Thyroid gland (tissue), 4 donors: Measurements from ENCODE around the gene SERPINB13. TPM values are rescaled to one million over a fixed set of nuclear protein-coding genes. Genes with fewer than 3 reads are reported as not detected.
"Not testable (repeated sequence)": the region's sequence is repeated elsewhere in the genome, so short reads cannot be mapped to it uniquely, and the experiment has no call there.

ENCODE experiments used
- DNase-seq, 2 donors: peaks; one replicate each; pipeline ENCODE4 v3.0.0-alpha.2; 2019
- H3K27ac ChIP-seq, 3 donors: fragments of 200-600 bp; sonication (generic); 1 replicate in 2 of 3; 2 replicates in 1 of 3; pipeline ENCODE4 v1.5.1; 2016 to 2019; ENCODE audit warnings: mild to moderate bottlenecking in 1 of 3, moderate library complexity in 1 of 3
- H3K27me3 ChIP-seq: fragments of 200-600 bp; sonication (generic); one replicate; pipeline ENCODE4 v1.5.1; 2019
- H3K36me3 ChIP-seq, 2 donors: fragments of 200-600 bp; sonication (generic); one replicate each; pipeline ENCODE4 v1.5.1; 2016 to 2019
- H3K4me1 ChIP-seq, 2 donors: fragments of 200-600 bp; sonication (generic); one replicate each; pipeline ENCODE4 v1.5.1; 2017 to 2019
- H3K4me3 ChIP-seq, 3 donors: fragments of 200-600 bp; sonication (generic); replicated peaks in 1 of 3; 1 replicate in 2 of 3; 2 replicates in 1 of 3; pipeline ENCODE4 v1.5.1; 2016; ENCODE audit warnings: mild to moderate bottlenecking in 1 of 3
- H3K9me3 ChIP-seq: fragments of 200-600 bp; sonication (generic); one replicate; pipeline ENCODE4 v1.5.1; 2017
- POLR2A ChIP-seq, 2 donors: fragments of 450-650 bp; IDR thresholded peaks; one replicate each; pipeline ENCODE4 v1.6.1; 2017; ENCODE audit warnings: antibody characterized with exemption in 2 of 2, mild to moderate bottlenecking in 2 of 2, moderate library complexity in 1 of 2
- WGBS, 2 donors: methylation state at CpG; one replicate each; pipeline ENCODE4 v1.1.5; 2017; 5-methylcytosine and 5-hydroxymethylcytosine counted together
- intact Hi-C: fragments of 100-400 bp; cut with DNase I; formaldehyde crosslinking; loops from one replicate; pipeline ENCODE4 v1.15.1; 2023
- total RNA-seq, 4 donors: library from RNA; depleted of rRNA; stranded (reverse); fragments of >200 nt; gene quantifications; one replicate each; pipeline ENCODE4 v1.2.3, GENCODE V29; 2016
- TF ChIP-seq, protein P1 (sequence below), 6 experiments: fragments of 200-600 bp in 3 of 6; fragments of 450-650 bp in 3 of 6; sonication (generic) in 3 of 6; IDR thresholded peaks; one replicate each; pipeline ENCODE4 v1.5.1; 2016 to 2019; ENCODE audit warnings: antibody characterized with exemption in 6 of 6, mild to moderate bottlenecking in 2 of 6, inconsistent platforms in 1 of 6, moderate library complexity in 1 of 6

The SERPINB13 gene
- total RNA-seq, 4 donors from 2014 or later, result not detected

GRCh38 chr18:63624863-63625262 is 37.7 kb downstream of the SERPINB13 start:
- no peak overlapping the region for H3K4me3 ChIP-seq
- no peak for DNase-seq
- 82 to 91% methylated on average over 2 to 3 of the region's 3 CpGs for WGBS, 2 donors
- no peak overlapping the region for H3K27ac ChIP-seq
- TF ChIP-seq POLR2A (IDR thresholded peaks at IDR 0.05), result no peak
- TF ChIP-seq, protein P1, sequence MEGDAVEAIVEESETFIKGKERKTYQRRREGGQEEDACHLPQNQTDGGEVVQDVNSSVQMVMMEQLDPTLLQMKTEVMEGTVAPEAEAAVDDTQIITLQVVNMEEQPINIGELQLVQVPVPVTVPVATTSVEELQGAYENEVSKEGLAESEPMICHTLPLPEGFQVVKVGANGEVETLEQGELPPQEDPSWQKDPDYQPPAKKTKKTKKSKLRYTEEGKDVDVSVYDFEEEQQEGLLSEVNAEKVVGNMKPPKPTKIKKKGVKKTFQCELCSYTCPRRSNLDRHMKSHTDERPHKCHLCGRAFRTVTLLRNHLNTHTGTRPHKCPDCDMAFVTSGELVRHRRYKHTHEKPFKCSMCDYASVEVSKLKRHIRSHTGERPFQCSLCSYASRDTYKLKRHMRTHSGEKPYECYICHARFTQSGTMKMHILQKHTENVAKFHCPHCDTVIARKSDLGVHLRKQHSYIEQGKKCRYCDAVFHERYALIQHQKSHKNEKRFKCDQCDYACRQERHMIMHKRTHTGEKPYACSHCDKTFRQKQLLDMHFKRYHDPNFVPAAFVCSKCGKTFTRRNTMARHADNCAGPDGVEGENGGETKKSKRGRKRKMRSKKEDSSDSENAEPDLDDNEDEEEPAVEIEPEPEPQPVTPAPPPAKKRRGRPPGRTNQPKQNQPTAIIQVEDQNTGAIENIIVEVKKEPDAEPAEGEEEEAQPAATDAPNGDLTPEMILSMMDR (IDR thresholded peaks at IDR 0.05), result no peak
- H3K4me1 ChIP-seq, result no peaks in the 10 kb centered on the region
- no peaks in the 10 kb centered on the region for H3K36me3 ChIP-seq
- H3K27me3 ChIP-seq, result no peaks in the 10 kb centered on the region
- intact Hi-C loops, result no loop called here
- H3K9me3 ChIP-seq, result no peaks in the 10 kb centered on the region

- Histone ChIP-seq H3K4me1 (no peaks in the 10 kb centered on the region), H3K36me3 (no peaks in the 10 kb centered on the region), H3K27me3 (no peaks in the 10 kb centered on the region), H3K4me3 (no peak overlapping the region), H3K9me3 (no peaks in the 10 kb centered on the region), H3K27ac (no peak overlapping the region)
- DNase-seq, result no peak
- WGBS, 2 donors, result 72 to 79% methylated on average over 4 of the region's 4 CpGs
- TF ChIP-seq, protein P1 (IDR thresholded peaks at IDR 0.05), result no peak
- TF ChIP-seq POLR2A (IDR thresholded peaks at IDR 0.05), result no peak
- intact Hi-C loops, result no loop called here
Measured at GRCh38 chr18:63626431-63626830, 39.3 kb downstream of the SERPINB13 start.

DNA sequence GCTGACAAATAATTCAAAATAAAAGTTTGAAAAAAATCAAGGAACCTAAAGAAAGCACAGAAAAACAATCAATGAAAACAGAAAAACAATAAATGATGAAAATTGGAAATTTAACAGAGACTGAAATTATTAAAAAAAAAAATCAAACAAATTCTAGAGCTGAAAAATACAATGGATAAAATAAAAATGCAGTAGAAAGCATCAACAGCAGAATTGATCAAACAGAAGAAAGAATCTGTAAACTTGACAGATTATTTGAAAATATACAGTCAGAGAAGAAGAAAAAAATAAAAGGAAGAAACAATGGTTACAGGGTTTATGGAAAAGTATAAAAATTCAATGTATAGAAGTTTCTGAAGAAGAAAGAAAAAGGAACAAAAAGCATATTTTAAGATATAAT is 40.7 kb downstream of the SERPINB13 start:
- H3K27me3 ChIP-seq, result no peaks in the 10 kb centered on the region
- no peaks in the 10 kb centered on the region for H3K4me1 ChIP-seq
- TF ChIP-seq, protein P1 (IDR thresholded peaks at IDR 0.05), result no peak
- TF ChIP-seq POLR2A (IDR thresholded peaks at IDR 0.05), result no peak
- no peaks in the 10 kb centered on the region for H3K9me3 ChIP-seq
- H3K27ac ChIP-seq, result no peak overlapping the region
- H3K4me3 ChIP-seq, result no peak overlapping the region
- no peaks in the 10 kb centered on the region for H3K36me3 ChIP-seq
- intact Hi-C loops, result no loop called here
- DNase-seq, result no peak

GRCh38 chr18:63637703-63638102 is 50.6 kb downstream of the SERPINB13 start:
- Histone ChIP-seq H3K4me3 (no peak overlapping the region), H3K36me3 (no peaks in the 10 kb centered on the region), H3K27me3 (no peaks in the 10 kb centered on the region), H3K9me3 (no peaks in the 10 kb centered on the region), H3K4me1 (no peaks in the 10 kb centered on the region), H3K27ac (no peak overlapping the region)
- intact Hi-C loops, result no loop called here
- no peak for TF ChIP-seq POLR2A (IDR thresholded peaks at IDR 0.05)
- TF ChIP-seq, protein P1 (IDR thresholded peaks at IDR 0.05), result no peak
- WGBS, 2 donors, result 83 to 88% methylated on average over 6 of the region's 6 CpGs
- no peak for DNase-seq

GRCh38 chr18:63641157-63641680 is 54.1 kb downstream of the SERPINB13 start:
- H3K27ac ChIP-seq, H3K9me3 ChIP-seq, H3K4me1 ChIP-seq, DNase-seq, intact Hi-C loops, H3K27me3 ChIP-seq, H3K36me3 ChIP-seq, H3K4me3 ChIP-seq: not testable (repeated sequence)
- WGBS, 2 donors, result 91 to 95% methylated on average over 4 of the region's 4 CpGs

- H3K4me3 ChIP-seq, intact Hi-C loops, DNase-seq, H3K36me3 ChIP-seq, H3K9me3 ChIP-seq, H3K4me1 ChIP-seq, H3K27ac ChIP-seq, H3K27me3 ChIP-seq: not testable (repeated sequence)
- 94 to 97% methylated on average over 4 of the region's 4 CpGs for WGBS, 2 donors
Measured at GRCh38 chr18:63642668-63643356, 55.7 kb downstream of the SERPINB13 start.

GRCh38 chr18:63644142-63644541 is 57.0 kb downstream of the SERPINB13 start, which contains the start of gene SERPINB4:
SERPINB4 (minus strand) TSS chr18:63644256; CDS start chr18:63643577, 679 bp downstream.
- H3K36me3 ChIP-seq, DNase-seq, H3K27me3 ChIP-seq, H3K4me3 ChIP-seq, H3K4me1 ChIP-seq, H3K27ac ChIP-seq, intact Hi-C loops, H3K9me3 ChIP-seq: not testable (repeated sequence)
- 89 to 94% methylated on average over 1 to 2 of the region's 2 CpGs for WGBS, 2 donors

DNA sequence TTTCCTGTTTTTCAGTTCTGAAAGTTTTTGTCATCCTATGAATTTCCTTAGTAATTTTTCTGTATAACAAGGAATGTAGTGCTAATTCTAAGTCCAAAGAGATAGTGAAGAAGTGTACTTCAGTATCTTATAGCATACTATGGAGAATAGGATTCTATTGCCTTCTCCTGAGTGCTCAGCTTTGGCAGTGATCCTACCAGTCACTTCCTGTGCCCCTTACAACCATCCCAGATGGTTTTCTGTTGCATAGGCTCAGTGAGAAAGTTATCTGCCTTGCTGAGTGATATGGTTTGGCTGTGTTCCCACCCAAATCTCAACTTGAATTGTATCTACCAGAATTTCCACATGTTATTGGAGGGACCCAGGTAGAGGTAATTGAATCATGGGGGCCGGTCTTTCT is 57.6 kb downstream of the SERPINB13 start:
- H3K4me1 ChIP-seq, H3K36me3 ChIP-seq, H3K27me3 ChIP-seq, H3K4me3 ChIP-seq, intact Hi-C loops, DNase-seq, H3K27ac ChIP-seq, H3K9me3 ChIP-seq: not testable (repeated sequence)
- WGBS, 2 donors, result 91 to 100% methylated on average over 1 of the region's 1 CpG
